Activated CD8-positive, alpha-beta T cell treated with anti-CD3 and anti-CD28 coated beads for 36 hours (primary cell): ENCODE measurements around the gene NRN1L. TPM values are rescaled to one million over a fixed set of nuclear protein-coding genes. Genes with fewer than 3 reads are reported as not detected.

ENCODE experiments used
- ATAC-seq: fragments of 200-7000 bp; cut with Tn5 transposase; one replicate; pipeline ENCODE4 v1.10.0; 2021; ENCODE audit warnings: mild to moderate bottlenecking, moderate library complexity
- CTCF ChIA-PET: fragments of 350-600 bp; sonication (Branson Sonifier 250); formaldehyde crosslinking; loops from one replicate; lab custom pipeline; 2021; ENCODE audit warnings: antibody characterized with exemption; lab: Charles Lee
- POLR2A ChIA-PET: fragments of 350-600 bp; sonication (Branson Sonifier 250); formaldehyde crosslinking; loops from one replicate; lab custom pipeline; 2021; ENCODE audit warnings: antibody characterized with exemption; lab: Charles Lee
- DNase-seq: peaks from one replicate; pipeline ENCODE4 v3.0.0-alpha.2; 2020
- H3K27ac Mint-ChIP-seq: one replicate; pipeline ENCODE4 v1.8.0; 2021; ENCODE audit warnings: mild to moderate bottlenecking, mixed read lengths
- H3K27me3 Mint-ChIP-seq: one replicate; pipeline ENCODE4 v1.8.0; 2021; ENCODE audit warnings: mixed read lengths
- H3K36me3 Mint-ChIP-seq: one replicate; pipeline ENCODE4 v1.8.0; 2021; ENCODE audit warnings: low read depth, mixed read lengths
- H3K4me1 Mint-ChIP-seq: one replicate; pipeline ENCODE4 v1.8.0; 2021; ENCODE audit warnings: low read depth, mixed read lengths
- H3K4me3 Mint-ChIP-seq: one replicate; pipeline ENCODE4 v1.8.0; 2021; ENCODE audit warnings: mild to moderate bottlenecking, moderate library complexity, mixed read lengths
- H3K9me3 Mint-ChIP-seq: one replicate; pipeline ENCODE4 v1.8.0; 2021; ENCODE audit warnings: mixed read lengths
- intact Hi-C: fragments of 100-400 bp; cut with micrococcal nuclease; formaldehyde crosslinking; loops from one replicate; pipeline ENCODE4 v1.10.0; 2022
- total RNA-seq, 2 experiments: library from RNA; stranded (reverse); gene quantifications; one replicate each; pipeline ENCODE4 v1.2.3, GENCODE V29; 2021
- TF ChIP-seq, protein P1 (sequence below): fragments of 200-600 bp; IDR thresholded peaks from one replicate; pipeline ENCODE4 v1.8.0; 2022; ENCODE audit warnings: antibody characterized with exemption, mild to moderate bottlenecking

NRN1L gene
- total RNA-seq, 2 experiments from 2014 or later, result 0.83 TPM; not detected in 1

DNA sequence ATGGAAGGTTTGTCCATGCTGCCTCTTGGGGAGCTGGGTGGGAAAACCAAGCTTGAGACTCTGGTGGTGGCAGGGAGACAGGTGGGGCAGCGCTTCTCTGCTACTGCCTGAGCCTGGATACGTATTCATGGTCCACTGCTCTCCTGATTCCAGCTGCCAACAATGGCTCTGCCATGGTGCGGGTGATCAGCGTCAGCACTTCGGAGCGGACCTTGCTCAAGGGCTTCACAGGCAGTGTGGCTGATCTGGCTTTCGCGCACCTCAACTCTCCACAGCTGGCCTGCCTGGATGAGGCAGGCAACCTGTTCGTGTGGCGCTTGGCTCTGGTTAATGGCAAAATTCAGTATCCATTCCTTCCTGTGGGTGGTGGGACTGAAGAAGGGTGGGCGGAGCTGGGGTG lies 7.6 kb upstream of the NRN1L start:
- TF ChIP-seq, protein P1, sequence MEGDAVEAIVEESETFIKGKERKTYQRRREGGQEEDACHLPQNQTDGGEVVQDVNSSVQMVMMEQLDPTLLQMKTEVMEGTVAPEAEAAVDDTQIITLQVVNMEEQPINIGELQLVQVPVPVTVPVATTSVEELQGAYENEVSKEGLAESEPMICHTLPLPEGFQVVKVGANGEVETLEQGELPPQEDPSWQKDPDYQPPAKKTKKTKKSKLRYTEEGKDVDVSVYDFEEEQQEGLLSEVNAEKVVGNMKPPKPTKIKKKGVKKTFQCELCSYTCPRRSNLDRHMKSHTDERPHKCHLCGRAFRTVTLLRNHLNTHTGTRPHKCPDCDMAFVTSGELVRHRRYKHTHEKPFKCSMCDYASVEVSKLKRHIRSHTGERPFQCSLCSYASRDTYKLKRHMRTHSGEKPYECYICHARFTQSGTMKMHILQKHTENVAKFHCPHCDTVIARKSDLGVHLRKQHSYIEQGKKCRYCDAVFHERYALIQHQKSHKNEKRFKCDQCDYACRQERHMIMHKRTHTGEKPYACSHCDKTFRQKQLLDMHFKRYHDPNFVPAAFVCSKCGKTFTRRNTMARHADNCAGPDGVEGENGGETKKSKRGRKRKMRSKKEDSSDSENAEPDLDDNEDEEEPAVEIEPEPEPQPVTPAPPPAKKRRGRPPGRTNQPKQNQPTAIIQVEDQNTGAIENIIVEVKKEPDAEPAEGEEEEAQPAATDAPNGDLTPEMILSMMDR, result no peak
- Mint-ChIP-seq H3K4me1 (peaks cover 27% of the 10 kb centered on the region), H3K4me3 (no peak overlapping the region), H3K36me3 (peaks cover 33% of the 10 kb centered on the region), H3K27ac (no peak overlapping the region), H3K9me3 (no peaks in the 10 kb centered on the region), H3K27me3 (no peaks in the 10 kb centered on the region)
- CTCF ChIA-PET, result interaction anchor here (1.5 kb wide), 2 partner anchors 9 to 61 kb away, joined by 5 to 7 read pairs; no protein-coding TSS in a partner anchor
- ATAC-seq, result no peak
- POLR2A ChIA-PET, result interaction anchor here (1.3 kb wide), 1 partner anchor 11 kb away, joined by 3 read pairs; no protein-coding TSS in a partner anchor
- no peak for DNase-seq
- intact Hi-C loops, result no loop called here

DNA sequence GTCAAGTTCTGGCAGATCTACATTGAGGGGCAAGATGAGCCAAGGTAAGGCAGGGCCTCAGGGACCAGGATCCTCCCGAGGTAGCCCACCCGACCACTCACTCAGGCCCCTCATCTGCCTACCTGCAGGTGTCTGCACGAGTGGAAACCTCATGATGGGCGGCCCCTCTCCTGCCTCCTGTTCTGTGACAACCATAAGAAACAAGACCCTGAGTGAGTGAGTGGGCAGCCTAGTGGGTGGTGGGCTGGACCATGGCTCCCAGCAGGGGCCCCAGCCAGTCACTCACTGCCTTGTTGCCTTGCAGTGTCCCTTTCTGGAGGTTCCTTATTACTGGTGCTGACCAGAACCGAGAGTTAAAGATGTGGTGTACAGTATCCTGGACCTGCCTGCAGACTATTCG lies 6.5 kb upstream of the NRN1L start:
- intact Hi-C loops, result no loop called here
- no peak overlapping the region for H3K4me3 Mint-ChIP-seq
- DNase-seq (no peak), ATAC-seq (no peak)
- no peaks in the 10 kb centered on the region for H3K9me3 Mint-ChIP-seq
- POLR2A ChIA-PET, result interaction anchor here (1.3 to 2.7 kb wide), 2 partner anchors 10 to 57 kb away, joined by 3 to 11 read pairs; partner anchors contain the start of gene PSMB10
- H3K27ac Mint-ChIP-seq, result no peak overlapping the region
- peaks cover 33% of the 10 kb centered on the region for H3K36me3 Mint-ChIP-seq
- TF ChIP-seq, protein P1, result no peak
- H3K27me3 Mint-ChIP-seq, result no peaks in the 10 kb centered on the region
- peaks cover 22% of the 10 kb centered on the region for H3K4me1 Mint-ChIP-seq
- CTCF ChIA-PET, result interaction anchor here (1.5 to 1.9 kb wide), 2 partner anchors 51 to 62 kb away, joined by 3 to 6 read pairs; no protein-coding TSS in a partner anchor

DNA sequence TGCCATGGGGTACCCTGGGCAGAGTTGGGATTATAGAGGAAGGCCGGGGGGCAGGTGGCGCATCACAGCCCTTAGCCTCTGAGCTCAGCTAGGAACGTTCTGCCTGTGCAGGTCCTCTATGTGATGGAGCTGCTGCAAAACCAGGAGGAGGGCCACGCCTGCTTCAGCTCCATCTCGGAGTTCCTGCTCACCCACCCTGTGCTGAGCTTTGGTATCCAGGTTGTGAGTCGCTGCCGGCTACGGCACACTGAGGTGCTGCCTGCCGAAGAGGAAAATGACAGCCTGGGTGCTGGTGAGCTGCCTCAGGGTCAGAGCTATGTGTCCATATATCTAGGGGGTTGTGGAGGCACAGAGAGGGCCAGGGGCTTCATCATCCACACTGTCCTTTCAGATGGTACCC lies 5.8 kb upstream of the NRN1L start:
- DNase-seq, result no peak
- ATAC-seq, result no peak
- Mint-ChIP-seq H3K27me3 (no peaks in the 10 kb centered on the region), H3K36me3 (peaks cover 35% of the 10 kb centered on the region), H3K27ac (no peak overlapping the region), H3K4me3 (no peak overlapping the region), H3K9me3 (no peaks in the 10 kb centered on the region), H3K4me1 (peaks cover 21% of the 10 kb centered on the region)
- ChIA-PET CTCF (interaction anchor here (1.5 to 1.9 kb wide), 2 partner anchors 50 to 62 kb away, joined by 3 to 6 read pairs; no protein-coding TSS in a partner anchor), POLR2A (interaction anchor here (0.7 to 2.7 kb wide), 3 partner anchors 9 to 82 kb away, joined by 3 to 11 read pairs (median 3); partner anchors contain the start of gene PSMB10)
- intact Hi-C loops, result no loop called here
- TF ChIP-seq, protein P1, result no peak

DNA sequence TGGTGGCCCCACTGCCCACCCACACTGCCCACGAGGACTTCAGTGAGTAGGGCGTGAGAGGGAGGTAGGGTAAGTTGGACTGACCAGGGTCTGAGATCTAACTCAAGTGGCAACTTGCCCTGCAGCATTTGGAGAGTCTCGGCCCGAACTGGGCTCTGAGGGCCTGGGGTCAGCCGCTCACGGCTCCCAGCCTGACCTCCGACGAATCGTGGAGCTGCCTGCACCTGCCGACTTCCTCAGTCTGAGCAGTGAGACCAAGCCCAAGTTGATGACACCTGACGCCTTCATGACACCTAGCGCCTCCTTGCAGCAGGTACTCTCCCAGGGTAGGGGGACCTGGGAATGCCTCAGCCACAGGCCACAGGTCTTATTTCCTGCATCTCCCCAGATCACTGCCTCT lies 5.2 kb upstream of the NRN1L start:
- CTCF ChIA-PET, result interaction anchor here (1.7 to 1.9 kb wide), 3 partner anchors 63 to 161 kb away, joined by 5 to 6 read pairs (median 5); no protein-coding TSS in a partner anchor
- DNase-seq, result no peak
- POLR2A ChIA-PET, result interaction anchor here (0.7 to 2.7 kb wide), 5 partner anchors 8 to 81 kb away, joined by 3 to 11 read pairs (median 3); partner anchors contain the start of gene PSMB10
- Mint-ChIP-seq H3K4me1 (peaks cover 15% of the 10 kb centered on the region), H3K36me3 (peaks cover 36% of the 10 kb centered on the region), H3K9me3 (no peaks in the 10 kb centered on the region), H3K4me3 (no peak overlapping the region), H3K27ac (no peak overlapping the region), H3K27me3 (no peaks in the 10 kb centered on the region)
- no peak for ATAC-seq
- intact Hi-C loops, result no loop called here
- TF ChIP-seq, protein P1, result no peak

DNA sequence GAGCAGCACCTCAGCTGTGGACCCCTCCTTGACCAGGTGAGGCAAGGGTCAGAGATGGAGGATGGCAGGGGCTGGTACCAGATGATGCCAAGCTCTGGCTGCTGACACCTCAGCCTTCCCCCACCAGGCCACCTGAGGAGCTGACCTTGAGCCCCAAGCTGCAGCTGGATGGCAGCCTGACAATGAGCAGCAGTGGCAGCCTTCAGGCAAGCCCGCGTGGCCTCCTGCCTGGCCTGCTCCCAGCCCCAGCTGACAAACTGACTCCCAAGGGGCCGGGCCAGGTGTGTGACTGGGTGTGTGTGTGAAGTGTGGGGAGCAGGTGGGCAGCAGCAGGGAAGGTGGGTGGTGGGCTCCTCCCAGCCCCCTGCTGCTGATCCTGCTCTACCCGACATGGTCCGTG lies 4.7 kb upstream of the NRN1L start:
- ChIA-PET CTCF (interaction anchor here (1.7 to 1.9 kb wide), 2 partner anchors 64 to 161 kb away, joined by 5 read pairs; no protein-coding TSS in a partner anchor), POLR2A (interaction anchor here (0.7 to 2.7 kb wide), 3 partner anchors 10 to 56 kb away, joined by 3 to 11 read pairs (median 3); partner anchors contain the start of gene PSMB10)
- Mint-ChIP-seq H3K4me1 (peaks cover 12% of the 10 kb centered on the region), H3K27ac (no peak overlapping the region), H3K36me3 (peaks cover 37% of the 10 kb centered on the region), H3K27me3 (no peaks in the 10 kb centered on the region), H3K4me3 (no peak overlapping the region), H3K9me3 (no peaks in the 10 kb centered on the region)
- DNase-seq (no peak), ATAC-seq (no peak)
- intact Hi-C loops, result no loop called here
- TF ChIP-seq, protein P1, result no peak
